NCI-H187 (cell line): ENCODE results near the gene CDK5R1.
"Not testable (repeated sequence)": the region's sequence is repeated elsewhere in the genome, so short reads cannot be mapped to it uniquely, and the experiment has no call there.

Source experiments
- DNase-seq, 2 experiments: peaks; one replicate each; lab custom pipeline; 2025; lab: John Stamatoyannopoulos, UW

Gene CDK5R1

GRCh38 chr17:32486701-32487472, at the start of gene CDK5R1:
Gene CDK5R1, plus strand, starts transcription at chr17:32486993. Its CDS starts 628 bp downstream, at chr17:32487621.
- DNase-seq, result peak in 1 of 2 experiments; percentile 65

GRCh38 chr17:32440722-32441121, 46.1 kb upstream of the CDK5R1 start:
- DNase-seq, result no peak

GRCh38 chr17:32441886-32442285, 44.9 kb upstream of the CDK5R1 start:
- DNase-seq, result no peak

GRCh38 chr17:32443827-32444300, 42.9 kb upstream of the CDK5R1 start:
- no peak for DNase-seq

- peak; percentile 86 to 96 for DNase-seq
These were observed 42.3 kb upstream of the CDK5R1 start, which contains the start of gene PSMD11 for GRCh38 chr17:32444301-32445073. Gene PSMD11, plus strand, starts transcription at chr17:32444510. Its CDS starts 14 bp downstream, at chr17:32444524.

- no peak for DNase-seq
These were observed 41.7 kb upstream of the CDK5R1 start for GRCh38 chr17:32445074-32445415.

- no peak for DNase-seq
These were observed 41.3 kb upstream of the CDK5R1 start for GRCh38 chr17:32445497-32445896.

- DNase-seq, result no peak
These were observed 40.8 kb upstream of the CDK5R1 start for GRCh38 chr17:32445971-32446370.

- no peak for DNase-seq
These were observed 39.8 kb upstream of the CDK5R1 start for GRCh38 chr17:32446949-32447348.

GRCh38 chr17:32449963-32450362, 36.8 kb upstream of the CDK5R1 start:
- DNase-seq, result no peak

GRCh38 chr17:32450379-32450778, 36.4 kb upstream of the CDK5R1 start:
- DNase-seq, result not testable (repeated sequence)

GRCh38 chr17:32451879-32452278, 34.9 kb upstream of the CDK5R1 start:
- DNase-seq, result no peak

GRCh38 chr17:32452281-32452680, 34.5 kb upstream of the CDK5R1 start:
- no peak for DNase-seq

- no peak for DNase-seq
These were observed 33.4 kb upstream of the CDK5R1 start for GRCh38 chr17:32453370-32453769.

- DNase-seq, result no peak
These were observed 28.4 kb upstream of the CDK5R1 start for GRCh38 chr17:32458371-32458770.

- DNase-seq, result no peak
These were observed 26.7 kb upstream of the CDK5R1 start for GRCh38 chr17:32460054-32460453.

- no peak for DNase-seq
These were observed 25.3 kb upstream of the CDK5R1 start for GRCh38 chr17:32461498-32461852.

GRCh38 chr17:32461853-32462617, 24.8 kb upstream of the CDK5R1 start:
- DNase-seq, result no peak

GRCh38 chr17:32463304-32463703, 23.5 kb upstream of the CDK5R1 start:
- no peak for DNase-seq

GRCh38 chr17:32464374-32464773, 22.4 kb upstream of the CDK5R1 start:
- DNase-seq, result no peak

- DNase-seq, result no peak
These were observed 18.8 kb upstream of the CDK5R1 start for GRCh38 chr17:32467949-32468348.

GRCh38 chr17:32470405-32471167, 16.2 kb upstream of the CDK5R1 start:
- no peak for DNase-seq
